GM21515 (cell line): ENCODE results near the gene RTN1.

Source experiments
- ATAC-seq: cut with Tn5 transposase; IDR thresholded peaks from one replicate; pipeline ENCODE4 v1.9.1; 2021; ENCODE audit not compliant: unreplicated experiment

RTN1 gene

DNA sequence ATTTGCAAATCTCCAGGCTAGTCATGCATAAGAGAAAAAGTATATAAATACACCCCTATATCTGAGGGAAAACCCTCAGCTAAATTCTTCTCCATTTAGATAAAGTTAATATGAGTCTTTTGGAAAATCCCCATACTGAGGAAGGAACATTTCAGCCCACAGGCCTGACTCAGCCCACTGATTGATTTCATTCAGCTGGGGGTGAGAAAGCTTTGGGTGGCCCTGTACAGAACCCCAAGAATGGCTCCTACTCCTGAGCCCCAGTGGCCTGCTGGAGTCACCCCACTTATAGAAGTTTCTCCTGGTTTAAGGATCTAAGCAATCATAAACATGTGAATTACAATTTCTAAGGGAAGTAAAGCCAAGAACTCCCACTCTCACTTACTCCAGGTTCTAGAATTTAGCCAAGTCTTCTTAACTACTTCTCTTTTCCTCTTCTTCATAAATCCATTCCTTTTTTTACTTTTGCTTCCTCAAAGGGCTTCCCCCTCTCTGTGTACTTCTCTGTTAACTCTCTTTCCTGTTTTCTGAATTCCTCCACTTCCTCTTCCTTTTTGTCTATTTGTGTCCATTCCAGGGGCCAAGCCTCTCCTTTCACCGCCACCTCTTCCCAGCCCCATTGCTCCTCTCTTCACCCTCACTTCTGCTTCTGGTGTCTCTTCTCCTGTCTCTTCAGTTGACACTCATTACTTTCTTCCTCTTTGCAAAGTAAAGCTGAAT, 21.0 kb downstream of the RTN1 start:
- no peak for ATAC-seq

DNA sequence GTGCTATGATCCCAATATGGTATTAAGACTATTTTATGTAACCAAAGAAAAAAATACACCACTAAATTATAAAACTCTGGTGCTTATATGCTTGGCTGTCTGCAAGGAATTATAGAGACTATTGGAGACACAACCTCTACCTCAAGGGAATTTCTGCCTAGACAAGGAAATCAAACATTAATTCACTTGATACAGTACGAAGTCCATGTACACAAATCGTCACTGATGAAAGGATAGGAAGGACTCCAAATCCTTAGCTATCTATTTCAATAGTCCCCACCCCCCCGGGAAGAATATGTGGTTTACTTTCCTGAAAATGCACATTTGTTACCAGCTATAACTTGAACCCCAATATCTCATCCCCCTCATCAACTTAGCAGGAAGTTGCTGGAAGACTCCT, 21.9 kb downstream of the RTN1 start:
- ATAC-seq, result no peak

DNA sequence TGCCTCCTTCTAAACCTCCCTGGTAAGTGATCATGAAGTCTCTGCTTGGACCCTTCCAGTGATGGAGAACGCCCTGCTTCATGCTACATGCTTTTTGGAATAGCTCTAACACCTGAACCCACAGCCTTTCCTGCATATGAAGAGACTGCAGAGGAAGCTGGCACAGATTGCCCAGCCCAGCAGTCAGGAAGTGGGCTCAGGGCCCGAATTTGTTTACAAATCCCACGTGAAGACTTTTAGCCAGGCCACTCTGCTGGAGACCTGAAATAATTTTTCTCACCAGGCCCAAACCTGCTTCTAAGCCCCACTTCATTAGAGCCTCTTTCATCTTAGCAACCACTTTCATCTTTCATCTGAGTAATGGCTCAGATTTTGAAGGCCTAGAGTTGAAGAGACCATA, 22.9 kb downstream of the RTN1 start:
- no peak for ATAC-seq

GRCh38 chr14:59846595-59846994, 24.0 kb downstream of the RTN1 start:
- no peak for ATAC-seq

DNA sequence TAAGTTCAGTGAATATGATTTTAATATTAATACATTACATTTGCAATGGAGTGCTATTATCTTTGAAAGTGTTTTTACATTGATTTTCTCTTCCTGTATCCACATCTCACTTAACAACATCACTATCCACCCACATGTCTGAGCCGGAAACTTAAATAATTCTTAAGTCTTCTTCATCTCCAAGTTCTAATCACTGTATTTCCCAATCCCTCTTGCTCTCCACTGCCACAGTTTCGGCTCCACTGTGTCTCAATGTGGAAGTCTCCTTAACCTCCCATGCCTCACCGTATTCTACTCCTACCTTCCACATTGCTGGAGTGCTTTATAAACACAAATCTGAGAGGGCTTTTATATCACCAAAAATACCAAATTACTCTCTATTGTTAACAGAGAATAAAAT, 25.3 kb downstream of the RTN1 start:
- ATAC-seq, result no peak

- no peak for ATAC-seq
These were observed 26.3 kb downstream of the RTN1 start for GRCh38 chr14:59844186-59844812.

DNA sequence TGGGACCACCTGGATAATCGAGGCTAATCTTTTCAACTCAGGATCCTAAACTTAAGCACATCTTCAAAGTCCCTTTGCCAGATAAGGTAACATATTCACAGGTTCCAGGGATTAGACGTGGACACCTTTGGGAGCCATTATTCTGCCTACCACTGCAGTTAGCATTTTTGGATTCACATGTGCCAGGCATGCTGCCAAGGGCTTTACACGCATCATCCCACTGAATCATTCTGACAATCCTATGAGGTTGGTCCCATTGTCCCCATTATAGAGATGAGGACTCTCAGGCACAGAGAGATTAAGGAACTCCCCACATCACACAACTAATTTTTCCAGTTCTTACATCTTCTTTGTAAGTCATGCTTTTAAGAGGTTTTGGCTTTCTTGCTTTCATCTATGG, 34.5 kb downstream of the RTN1 start:
- no peak for ATAC-seq

DNA sequence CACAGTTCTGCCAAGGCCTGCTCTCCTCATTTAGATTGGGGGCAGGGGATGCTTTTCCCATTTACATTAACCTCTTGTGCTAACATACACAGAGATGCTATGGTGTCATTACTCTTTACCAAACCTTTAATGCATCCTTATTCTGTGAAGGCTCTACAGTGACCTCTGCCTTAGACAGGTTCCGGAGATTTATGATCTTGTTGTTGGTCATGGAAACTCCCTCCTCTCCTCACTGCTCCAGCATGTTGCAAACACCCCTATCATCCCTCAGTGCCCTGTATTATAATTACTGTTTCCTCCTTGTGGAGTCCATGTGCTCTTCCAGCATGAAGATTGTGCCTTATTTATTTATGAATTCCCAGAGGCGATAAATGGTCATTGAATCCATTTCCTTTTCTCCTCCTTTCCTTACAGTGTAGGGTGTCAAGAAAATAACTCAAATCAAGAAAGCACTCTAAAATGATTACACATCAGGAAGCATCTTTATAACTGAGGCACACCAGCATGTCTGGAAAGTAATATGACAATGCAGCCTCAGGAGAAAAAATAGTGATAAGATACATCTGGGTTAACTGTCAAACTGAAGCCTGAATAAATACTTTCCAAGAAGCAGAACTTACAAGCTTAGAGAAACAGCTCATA, 37.8 kb downstream of the RTN1 start:
- no peak for ATAC-seq

DNA sequence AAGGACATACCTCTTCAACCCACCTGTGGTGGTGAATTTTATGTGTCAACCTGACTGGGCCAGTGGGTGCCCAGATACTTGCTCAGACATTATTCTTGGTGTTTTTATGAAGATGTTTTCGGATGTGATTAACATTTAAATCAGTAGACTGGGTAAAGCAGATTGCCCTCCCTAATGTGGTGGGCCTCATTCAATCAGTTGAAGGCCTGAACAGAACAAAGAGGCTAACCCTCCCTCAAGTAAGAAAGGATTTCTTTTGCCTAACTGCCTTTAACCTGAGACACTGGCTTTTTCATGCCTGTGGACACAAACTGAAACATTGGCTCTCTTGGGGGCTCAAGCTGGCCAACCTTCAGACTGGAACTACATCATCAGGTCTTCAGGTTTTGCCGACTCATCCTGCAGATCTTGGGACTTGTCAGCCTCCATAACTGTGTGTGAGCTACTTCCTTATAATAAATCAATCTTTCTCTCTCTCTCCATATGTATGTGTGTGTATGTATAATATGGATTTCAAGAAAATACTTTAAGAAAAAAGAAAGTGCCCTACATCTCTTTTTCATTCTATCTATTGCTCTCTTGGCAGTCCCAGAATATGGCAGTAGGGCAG, 39.4 kb downstream of the RTN1 start:
- ATAC-seq, result no peak

GRCh38 chr14:59830338-59830734, 40.2 kb downstream of the RTN1 start:
- no peak for ATAC-seq

GRCh38 chr14:59829469-59830337, 40.9 kb downstream of the RTN1 start:
- no peak for ATAC-seq

DNA sequence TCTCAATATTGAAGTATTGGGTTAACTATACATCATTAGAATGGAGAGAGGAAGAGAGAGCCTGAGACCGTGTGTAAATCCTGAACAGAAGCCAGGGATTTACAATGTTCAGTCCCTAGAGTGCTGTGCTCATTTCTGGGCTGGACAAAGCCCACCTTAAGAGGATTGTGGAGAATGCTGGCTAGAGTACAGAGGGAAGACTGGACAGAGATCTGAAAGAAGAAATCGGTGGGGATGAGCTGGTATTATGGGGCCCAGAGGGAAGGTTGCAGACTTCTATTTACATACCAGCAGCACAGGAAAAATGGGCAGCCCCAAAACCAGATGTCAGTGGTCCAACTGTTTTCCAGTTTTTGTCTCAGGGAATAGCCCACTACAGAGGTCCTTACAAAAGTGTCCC, 42.3 kb downstream of the RTN1 start:
- no peak for ATAC-seq

- no peak for ATAC-seq
These were observed 43.2 kb downstream of the RTN1 start for GRCh38 chr14:59827401-59827800.

DNA sequence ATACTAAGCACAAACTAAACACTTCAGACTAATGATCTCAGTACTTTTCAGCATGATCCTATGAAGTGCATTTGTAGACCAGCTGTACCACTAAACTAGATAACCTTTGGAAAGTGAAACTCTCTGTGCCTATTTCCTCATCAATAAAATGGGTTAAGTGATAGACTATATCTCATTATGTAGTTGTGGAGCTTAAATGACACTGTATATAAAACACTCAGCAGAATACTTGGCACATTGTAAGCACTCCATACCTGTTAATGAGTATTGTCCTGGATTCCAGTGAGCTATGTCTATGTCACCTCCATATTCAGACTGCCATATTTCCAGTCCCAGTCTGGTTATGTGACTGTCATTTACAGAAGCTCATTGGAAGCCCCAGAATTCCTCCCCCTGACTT, 44.4 kb downstream of the RTN1 start:
- no peak for ATAC-seq

DNA sequence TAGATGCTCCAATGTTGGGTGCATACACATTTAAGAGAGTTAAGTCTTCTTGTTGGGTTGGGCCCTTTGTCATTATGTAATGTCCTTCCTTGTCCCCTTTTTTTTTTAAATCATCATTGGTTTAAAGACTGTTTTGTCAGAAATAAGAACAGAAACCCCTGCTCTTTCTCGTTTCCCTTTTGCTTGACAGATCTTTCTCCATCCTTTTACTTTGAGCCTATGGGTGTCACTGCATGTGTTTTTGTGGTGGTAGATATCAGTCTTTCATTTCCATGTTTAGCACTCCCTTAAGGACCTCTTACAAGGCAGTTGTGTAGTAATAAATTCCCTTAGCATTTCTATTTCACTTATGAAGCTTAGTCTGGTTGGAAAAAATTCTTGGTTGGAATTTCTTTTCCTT, 47.4 kb downstream of the RTN1 start:
- peak; percentile 73 for ATAC-seq

DNA sequence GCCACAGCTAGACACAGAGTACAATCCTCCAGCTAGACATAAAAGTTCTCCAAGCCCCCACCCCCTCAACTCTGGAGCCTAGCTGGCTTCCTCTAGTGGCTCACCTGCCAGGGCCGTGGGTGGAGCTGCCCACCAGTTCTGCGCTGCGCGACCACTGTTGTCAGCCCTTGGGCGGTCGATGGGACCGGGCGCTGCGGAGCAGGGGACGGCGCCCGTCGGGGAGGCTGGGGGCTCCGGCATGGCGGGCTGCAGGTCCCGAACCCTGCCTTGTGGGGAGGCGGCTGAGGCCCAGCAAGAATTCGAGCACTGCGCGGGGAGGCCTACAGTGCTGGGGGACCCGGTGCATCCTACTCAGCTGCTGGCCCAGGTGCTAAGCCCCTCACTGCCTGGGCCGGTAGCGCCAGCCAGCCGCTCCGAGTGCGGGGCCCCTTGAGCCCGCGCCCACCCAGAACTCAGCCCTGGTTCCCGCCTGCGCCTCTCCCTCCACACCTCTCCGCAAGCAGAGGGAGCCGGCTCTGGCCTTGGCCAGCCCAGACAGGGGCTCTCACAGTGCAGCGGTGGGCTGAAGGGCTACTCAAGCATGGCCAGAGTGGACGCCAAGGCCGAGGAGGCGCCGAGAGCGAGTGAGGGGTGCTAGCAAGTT, 51.0 kb downstream of the RTN1 start:
- ATAC-seq, result no peak

GRCh38 chr14:59816941-59817340, 53.6 kb downstream of the RTN1 start:
- ATAC-seq, result no peak

DNA sequence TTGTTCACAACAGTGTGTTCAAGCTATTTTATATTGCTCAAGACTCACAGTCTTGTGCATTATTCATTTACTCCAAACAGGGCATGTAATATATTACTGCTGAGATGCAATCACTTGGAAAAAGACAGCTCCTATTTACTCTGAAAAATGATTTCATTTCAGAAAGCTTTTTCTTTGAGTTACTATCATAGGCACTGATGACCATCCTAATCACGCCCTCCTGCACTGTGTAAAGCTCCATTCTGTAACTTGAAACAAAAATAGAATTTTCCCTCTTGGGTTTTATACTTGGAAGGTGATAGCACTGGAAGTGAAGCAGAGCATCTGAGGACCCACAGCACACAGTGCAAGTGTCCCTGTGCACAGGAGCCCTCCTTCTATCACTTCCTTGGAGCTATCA, 55.6 kb downstream of the RTN1 start:
- no peak for ATAC-seq

DNA sequence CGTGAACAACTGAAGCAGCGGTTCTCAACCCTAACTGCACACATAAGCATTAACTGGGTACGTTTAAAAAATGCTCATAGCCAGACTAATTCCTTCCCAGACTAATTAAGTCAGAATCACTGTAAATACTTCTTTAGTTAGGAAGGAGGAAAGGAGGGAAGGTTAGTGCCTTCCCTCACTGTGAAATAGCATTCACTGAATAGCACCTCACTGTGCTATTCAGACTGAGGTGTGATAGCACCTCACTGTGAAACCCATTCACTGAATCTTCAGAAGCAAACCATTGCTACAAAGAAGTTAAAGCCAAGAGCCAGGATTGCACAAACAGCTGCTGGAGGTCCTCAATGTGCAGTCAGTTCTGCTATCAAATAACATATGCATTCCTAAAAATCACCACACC, 58.8 kb downstream of the RTN1 start:
- no peak for ATAC-seq

- no peak for ATAC-seq
These were observed 59.5 kb downstream of the RTN1 start for GRCh38 chr14:59811073-59811472.
